ENCODE measurements around the gene PLXNB2. TPM values are rescaled to one million over a fixed set of nuclear protein-coding genes. Genes with fewer than 3 reads are reported as not detected.
"Not testable (repeated sequence)": the region's sequence is repeated elsewhere in the genome, so short reads cannot be mapped to it uniquely, and the experiment has no call there.

Gene PLXNB2
- total and polyA plus RNA-seq, 2 donors from 2014 or later: 128 to 383 TPM

DNA sequence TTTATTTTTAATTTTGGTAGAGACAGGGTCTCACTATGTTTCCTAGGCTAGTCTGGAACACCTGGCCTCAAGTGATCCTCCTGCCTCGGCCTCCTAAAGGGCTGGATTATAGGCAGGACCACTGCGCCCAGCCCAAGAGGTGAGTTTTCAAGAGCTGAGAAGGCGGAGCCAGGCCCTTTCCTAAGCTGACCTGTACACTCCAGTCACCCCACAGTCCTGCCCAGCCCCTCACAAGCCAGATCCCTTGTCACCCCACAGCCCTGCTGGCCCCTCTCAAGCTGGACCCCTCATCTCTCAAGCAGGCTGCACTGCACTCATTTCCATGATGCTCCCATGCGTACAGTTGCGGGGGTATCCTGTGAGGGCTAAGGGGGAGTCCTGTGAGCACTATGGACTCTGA lies 16.5 kb upstream of the PLXNB2 start:
- Histone ChIP-seq H3K27ac (ENCODE audit: low read depth in 2 of 2, low read length in 2 of 2) (no peak overlapping the region), H3K9ac (ENCODE audit: low read length in 3 of 3) (no peak overlapping the region), H3K27me3 (ENCODE audit: control insufficient read depth, insufficient read depth, low read length) (no peaks in the 10 kb centered on the region), H3K4me1 (ENCODE audit: control insufficient read depth in 2 of 3, insufficient read depth in 2 of 3, low read depth in 1 of 3, low read length in 3 of 3) (peaks cover 0 to 8% (median 7%) of the 10 kb centered on the region in 3 donors), H3K36me3 (ENCODE audit: control insufficient read depth in 2 of 3, insufficient read depth in 3 of 3, low read length in 3 of 3) (no peaks in the 10 kb centered on the region), H3K9me3 (ENCODE audit: control insufficient read depth in 2 of 3, insufficient read depth in 1 of 3, low read length in 3 of 3) (no peaks in the 10 kb centered on the region), H3K4me3 (ENCODE audit: low read length in 3 of 3) (no peak overlapping the region)
- DNase-seq (peak in 1 of 5 donors; percentile 51), FAIRE-seq (no peak)
- intact Hi-C loops (cut with DNase I): no loop called here
- TF ChIP-seq, protein P1, sequence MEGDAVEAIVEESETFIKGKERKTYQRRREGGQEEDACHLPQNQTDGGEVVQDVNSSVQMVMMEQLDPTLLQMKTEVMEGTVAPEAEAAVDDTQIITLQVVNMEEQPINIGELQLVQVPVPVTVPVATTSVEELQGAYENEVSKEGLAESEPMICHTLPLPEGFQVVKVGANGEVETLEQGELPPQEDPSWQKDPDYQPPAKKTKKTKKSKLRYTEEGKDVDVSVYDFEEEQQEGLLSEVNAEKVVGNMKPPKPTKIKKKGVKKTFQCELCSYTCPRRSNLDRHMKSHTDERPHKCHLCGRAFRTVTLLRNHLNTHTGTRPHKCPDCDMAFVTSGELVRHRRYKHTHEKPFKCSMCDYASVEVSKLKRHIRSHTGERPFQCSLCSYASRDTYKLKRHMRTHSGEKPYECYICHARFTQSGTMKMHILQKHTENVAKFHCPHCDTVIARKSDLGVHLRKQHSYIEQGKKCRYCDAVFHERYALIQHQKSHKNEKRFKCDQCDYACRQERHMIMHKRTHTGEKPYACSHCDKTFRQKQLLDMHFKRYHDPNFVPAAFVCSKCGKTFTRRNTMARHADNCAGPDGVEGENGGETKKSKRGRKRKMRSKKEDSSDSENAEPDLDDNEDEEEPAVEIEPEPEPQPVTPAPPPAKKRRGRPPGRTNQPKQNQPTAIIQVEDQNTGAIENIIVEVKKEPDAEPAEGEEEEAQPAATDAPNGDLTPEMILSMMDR (IDR thresholded peaks at IDR 0.05; ENCODE audit: borderline replicate concordance, extremely low read depth, insufficient read depth): no peak

DNA sequence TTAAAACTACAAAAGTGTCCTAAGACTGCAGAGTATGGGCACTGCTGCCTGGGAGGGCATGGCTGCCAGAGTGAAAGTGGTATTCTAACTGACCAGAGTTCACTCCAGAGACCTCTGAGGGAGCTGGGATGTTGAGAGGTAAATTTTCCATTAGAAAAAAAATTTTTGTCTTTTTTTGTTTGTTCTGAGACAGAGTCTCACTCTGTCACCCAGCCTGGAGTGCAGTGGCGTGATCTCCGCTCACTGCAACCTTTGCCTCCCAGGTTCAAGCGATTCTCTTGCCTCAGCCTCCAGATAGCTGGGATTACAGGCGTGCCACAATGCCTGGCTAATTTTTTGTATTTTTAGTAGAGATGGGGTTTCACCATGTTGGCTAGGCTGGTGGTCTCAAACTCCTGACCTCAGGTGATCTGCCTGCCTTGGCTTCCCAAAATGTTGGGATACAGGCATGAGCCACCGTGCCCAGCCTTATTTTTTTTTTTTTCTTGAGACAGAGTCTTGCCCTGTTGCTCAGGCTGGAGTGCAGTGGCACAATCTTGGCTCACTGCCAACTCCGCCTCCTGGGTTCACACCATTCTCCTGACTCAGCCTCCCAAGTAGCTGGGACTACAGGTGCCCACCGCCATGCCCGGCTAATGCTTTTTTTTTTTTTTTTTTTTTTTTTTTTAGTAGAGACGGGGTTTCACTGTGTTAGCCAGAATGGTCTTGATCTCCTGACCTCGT lies 15.1 kb upstream of the PLXNB2 start:
- intact Hi-C loops (cut with DNase I); FAIRE-seq: not testable (repeated sequence)
- DNase-seq: peak in 1 of 5 donors; percentile 69

DNA sequence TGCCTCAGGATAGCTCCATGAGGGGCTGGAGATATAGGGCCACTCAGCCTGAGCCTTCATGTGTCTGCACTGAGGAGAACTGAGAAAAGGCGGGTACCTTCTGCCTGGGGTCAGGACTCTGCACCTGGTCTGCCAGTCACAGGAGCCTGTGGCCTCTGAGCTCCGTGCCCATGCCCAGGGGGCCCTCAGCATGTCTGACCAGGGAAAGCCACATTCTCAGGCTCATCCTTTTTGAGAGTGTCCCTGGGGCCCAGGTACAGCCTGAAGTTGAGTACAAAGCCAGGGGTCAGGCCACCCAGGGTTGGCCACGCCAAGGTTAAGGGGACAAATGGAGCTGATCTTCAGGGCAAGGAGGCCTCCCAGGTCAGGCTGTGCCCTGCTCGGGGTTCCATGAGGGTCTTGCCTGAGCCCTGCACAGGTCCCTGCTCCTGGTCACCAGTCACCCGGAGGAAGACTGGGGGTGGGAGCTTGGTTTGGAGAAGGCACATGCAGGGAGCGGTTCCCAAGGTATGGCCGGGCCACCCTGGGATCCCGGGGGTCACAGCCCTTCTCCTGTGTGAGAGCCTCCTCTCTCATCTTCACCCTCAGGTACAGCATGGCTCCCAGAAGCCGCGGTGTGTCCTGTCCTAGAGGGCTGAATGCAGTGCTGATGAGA lies 13.4 kb upstream of the PLXNB2 start:
- no peak overlapping the region for H3K4me3 ChIP-seq (ENCODE audit: low read length in 3 of 3)
- TF ChIP-seq, protein P1 (IDR thresholded peaks at IDR 0.05; ENCODE audit: borderline replicate concordance, extremely low read depth, insufficient read depth): no peak
- no peak overlapping the region for H3K27ac ChIP-seq (ENCODE audit: low read depth in 2 of 2, low read length in 2 of 2)
- no peaks in the 10 kb centered on the region for H3K36me3 ChIP-seq (ENCODE audit: control insufficient read depth in 2 of 3, insufficient read depth in 3 of 3, low read length in 3 of 3)
- peaks cover 0 to 2% (median 0%) of the 10 kb centered on the region in 3 donors for H3K4me1 ChIP-seq (ENCODE audit: control insufficient read depth in 2 of 3, insufficient read depth in 2 of 3, low read depth in 1 of 3, low read length in 3 of 3)
- DNase-seq (peak in 1 of 5 donors; percentile 53), FAIRE-seq (no peak)
- no peak overlapping the region for H3K9ac ChIP-seq (ENCODE audit: low read length in 3 of 3)
- no peaks in the 10 kb centered on the region for H3K27me3 ChIP-seq (ENCODE audit: control insufficient read depth, insufficient read depth, low read length)
- intact Hi-C loops (cut with DNase I): no loop called here
- no peaks in the 10 kb centered on the region for H3K9me3 ChIP-seq (ENCODE audit: control insufficient read depth in 2 of 3, insufficient read depth in 1 of 3, low read length in 3 of 3)

More for the DNA sequence above, 15.1 kb upstream of the PLXNB2 start:
- H3K9ac ChIP-seq (ENCODE audit: low read length in 3 of 3); H3K4me3 ChIP-seq (ENCODE audit: low read length in 3 of 3); H3K27ac ChIP-seq (ENCODE audit: low read depth in 2 of 2, low read length in 2 of 2); H3K4me1 ChIP-seq (ENCODE audit: control insufficient read depth in 2 of 3, insufficient read depth in 2 of 3, low read depth in 1 of 3, low read length in 3 of 3); H3K27me3 ChIP-seq (ENCODE audit: control insufficient read depth, insufficient read depth, low read length); H3K9me3 ChIP-seq (ENCODE audit: control insufficient read depth in 2 of 3, insufficient read depth in 1 of 3, low read length in 3 of 3); H3K36me3 ChIP-seq (ENCODE audit: control insufficient read depth in 2 of 3, insufficient read depth in 3 of 3, low read length in 3 of 3): not testable (repeated sequence)

DNA sequence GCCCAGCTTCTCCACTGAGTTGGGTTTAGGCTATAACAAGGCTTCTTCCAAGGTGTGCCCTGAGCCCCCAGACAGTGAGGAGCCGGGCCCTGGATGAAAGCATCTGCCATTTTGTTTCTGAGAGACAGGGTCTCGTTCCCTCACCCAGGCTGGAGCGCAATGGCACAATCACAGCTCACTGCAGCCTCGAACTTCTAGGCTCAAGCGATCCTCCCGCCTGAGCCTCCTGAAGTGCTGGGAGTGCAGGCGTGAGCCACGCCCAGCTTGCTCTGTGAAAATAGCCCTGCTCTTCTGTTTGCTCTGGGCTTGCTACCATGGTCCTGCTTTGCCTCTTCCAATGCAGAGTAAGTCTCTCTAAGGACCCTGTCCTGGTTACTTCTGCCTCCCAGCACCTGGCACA lies 12.7 kb upstream of the PLXNB2 start:
- Histone ChIP-seq H3K9me3 (ENCODE audit: control insufficient read depth in 2 of 3, insufficient read depth in 1 of 3, low read length in 3 of 3) (no peaks in the 10 kb centered on the region), H3K4me1 (ENCODE audit: control insufficient read depth in 2 of 3, insufficient read depth in 2 of 3, low read depth in 1 of 3, low read length in 3 of 3) (peaks cover 0 to under 1% (median 0%) of the 10 kb centered on the region in 3 donors), H3K27ac (ENCODE audit: low read depth in 2 of 2, low read length in 2 of 2) (no peak overlapping the region), H3K27me3 (ENCODE audit: control insufficient read depth, insufficient read depth, low read length) (no peaks in the 10 kb centered on the region), H3K9ac (ENCODE audit: low read length in 3 of 3) (no peak overlapping the region), H3K4me3 (ENCODE audit: low read length in 3 of 3) (no peak overlapping the region), H3K36me3 (ENCODE audit: control insufficient read depth in 2 of 3, insufficient read depth in 3 of 3, low read length in 3 of 3) (no peaks in the 10 kb centered on the region)
- DNase-seq: peak in 1 of 5 donors; percentile 67
- FAIRE-seq: no peak
- intact Hi-C loops (cut with DNase I): no loop called here
- TF ChIP-seq, protein P1 (IDR thresholded peaks at IDR 0.05; ENCODE audit: borderline replicate concordance, extremely low read depth, insufficient read depth): no peak

Measured in kidney (tissue), 14 donors.